CD4-positive, alpha-beta memory T cell (primary cell): ENCODE data around the gene PTMS. TPM values are rescaled to one million over a fixed set of nuclear protein-coding genes. Genes with fewer than 3 reads are reported as not detected.

Experiments
- CTCF ChIA-PET: fragments of 350-600 bp; sonication (Branson Sonifier 250); formaldehyde crosslinking; loops from one replicate; lab custom pipeline; 2021; ENCODE audit warnings: inconsistent platforms; ENCODE audit not compliant: partially characterized antibody; lab: Charles Lee
- POLR2A ChIA-PET: fragments of 350-600 bp; sonication (Branson Sonifier 250); formaldehyde crosslinking; loops from one replicate; lab custom pipeline; 2021; ENCODE audit not compliant: partially characterized antibody; lab: Charles Lee
- DNase-seq, 5 donors: peaks; one replicate each; pipeline versions ENCODE4 v3.0.0 to v3.0.0-alpha.2; 2020 to 2022; ENCODE audit warnings: mixed read lengths in 1 of 5
- H3K27ac ChIP-seq: one replicate; pipeline ENCODE4 v1.7.0; 2013; ENCODE audit warnings: low read depth, low read length
- H3K27me3 ChIP-seq: 2 replicates; pipeline ENCODE4 v1.7.0; 2013; ENCODE audit warnings: mild to moderate bottlenecking, low read length, moderate library complexity; ENCODE audit not compliant: insufficient read depth
- H3K36me3 ChIP-seq: 2 replicates; pipeline ENCODE4 v1.7.0; 2013; ENCODE audit warnings: mild to moderate bottlenecking, low read length, moderate library complexity; ENCODE audit not compliant: insufficient read depth
- H3K4me1 ChIP-seq: 2 replicates; pipeline ENCODE4 v1.7.0; 2013; ENCODE audit warnings: mild to moderate bottlenecking, low read length, moderate library complexity; ENCODE audit not compliant: insufficient read depth
- H3K4me3 ChIP-seq, 2 donors: one replicate each; pipeline ENCODE4 v1.7.0; 2013; ENCODE audit warnings: low read length in 2 of 2, mild to moderate bottlenecking in 1 of 2
- H3K9me3 ChIP-seq, 2 donors: one replicate each; pipeline ENCODE4 v1.7.0; 2013; ENCODE audit warnings: low read length in 2 of 2, control low read depth in 1 of 2; ENCODE audit not compliant: control insufficient read depth in 1 of 2
- H3K27ac Mint-ChIP-seq, 7 donors: one replicate each; pipeline ENCODE4 v1.8.0; 2020 to 2021; ENCODE audit warnings: mixed read lengths in 7 of 7, mild to moderate bottlenecking in 6 of 7, inconsistent platforms in 3 of 7, moderate library complexity in 3 of 7
- H3K27me3 Mint-ChIP-seq, 2 donors: one replicate each; pipeline ENCODE4 v1.8.0; 2020 to 2021; ENCODE audit warnings: mixed read lengths in 2 of 2
- H3K36me3 Mint-ChIP-seq, 2 donors: one replicate each; pipeline ENCODE4 v1.8.0; 2020 to 2021; ENCODE audit warnings: mixed read lengths in 2 of 2, inconsistent platforms in 1 of 2, mild to moderate bottlenecking in 1 of 2
- H3K4me1 Mint-ChIP-seq, 4 donors: one replicate each; pipeline ENCODE4 v1.8.0; 2020 to 2021; ENCODE audit warnings: mixed read lengths in 4 of 4, mild to moderate bottlenecking in 1 of 4
- H3K4me3 Mint-ChIP-seq, 8 donors: one replicate each; pipeline ENCODE4 v1.8.0; 2020 to 2021; ENCODE audit warnings: mixed read lengths in 8 of 8, mild to moderate bottlenecking in 7 of 8, moderate library complexity in 6 of 8, inconsistent platforms in 3 of 8
- H3K9me3 Mint-ChIP-seq, 8 donors: one replicate each; pipeline ENCODE4 v1.8.0; 2020 to 2021; ENCODE audit warnings: mixed read lengths in 8 of 8, mild to moderate bottlenecking in 5 of 8, inconsistent platforms in 3 of 8, moderate library complexity in 1 of 8
- intact Hi-C: fragments of 100-400 bp; cut with micrococcal nuclease; formaldehyde crosslinking; loops from one replicate; pipeline ENCODE4 v1.15.1; 2023
- polyA plus RNA-seq, 2 donors: library from polyadenylated mRNA; unstranded; fragments of 300-500 nt; fragmentation: Illumina TruSeq; gene quantifications; one replicate each; pipeline ENCODE4 v1.2.3, GENCODE V29; 2021
- total RNA-seq, 2 experiments: library from RNA; stranded (reverse); gene quantifications; one replicate each; pipeline ENCODE4 v1.2.3, GENCODE V29; 2021

PTMS gene
- total and polyA plus RNA-seq, 4 experiments from 2014 or later, result 1.3 to 3.6 (median 2.4) TPM

DNA sequence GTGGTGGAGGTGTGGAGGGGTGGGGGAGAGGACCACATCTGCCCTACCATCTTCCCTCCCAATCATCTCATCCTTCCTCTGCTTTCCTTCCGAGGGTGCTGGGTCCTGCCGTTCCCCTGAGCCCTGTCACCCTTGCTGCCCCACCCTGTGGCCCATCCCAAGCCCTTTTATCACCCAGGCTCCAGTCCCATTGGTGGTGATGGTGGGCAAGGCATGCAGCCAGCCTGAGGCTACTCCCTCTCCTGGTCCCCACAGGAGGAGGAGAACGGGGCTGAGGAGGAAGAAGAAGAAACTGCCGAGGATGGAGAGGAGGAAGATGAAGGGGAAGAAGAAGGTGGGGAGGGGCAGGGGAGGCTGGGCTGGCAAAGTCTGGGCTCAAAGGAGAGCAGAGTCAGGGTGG is 3.5 kb downstream of the PTMS start:
- intact Hi-C loops, result no loop called here
- Histone ChIP-seq H3K9me3 (no peaks in the 10 kb centered on the region), H3K4me3 (no peak overlapping the region), H3K36me3 (no peaks in the 10 kb centered on the region), H3K27ac (no peak overlapping the region), H3K27me3 (peaks cover 31% of the 10 kb centered on the region), H3K4me1 (peaks cover 55% of the 10 kb centered on the region)
- ChIA-PET POLR2A (interaction anchor here (1.3 to 4.1 kb wide), 2 partner anchors 23 to 55 kb away, joined by 3 to 16 read pairs; no protein-coding TSS in a partner anchor), CTCF (interaction anchor here (0.9 to 28.3 kb wide), 6 partner anchors 9 to 59 kb away, joined by 3 to 343 read pairs (median 34); partner anchors contain the start of genes CD4, GPR162, MLF2 and P3H3)
- Mint-ChIP-seq H3K4me1 (peaks cover 21 to 69% (median 45%) of the 10 kb centered on the region in 4 donors), H3K4me3 (peak overlapping the region in 1 of 8 donors; percentile 35), H3K27ac (peak overlapping the region in 1 of 7 donors; percentile 74), H3K9me3 (peaks cover 0 to 4% (median 0%) of the 10 kb centered on the region in 8 donors), H3K36me3 (peaks cover 0 to 1% of the 10 kb centered on the region in 2 donors), H3K27me3 (peaks cover 15 to 44% of the 10 kb centered on the region in 2 donors)
- no peak for DNase-seq

DNA sequence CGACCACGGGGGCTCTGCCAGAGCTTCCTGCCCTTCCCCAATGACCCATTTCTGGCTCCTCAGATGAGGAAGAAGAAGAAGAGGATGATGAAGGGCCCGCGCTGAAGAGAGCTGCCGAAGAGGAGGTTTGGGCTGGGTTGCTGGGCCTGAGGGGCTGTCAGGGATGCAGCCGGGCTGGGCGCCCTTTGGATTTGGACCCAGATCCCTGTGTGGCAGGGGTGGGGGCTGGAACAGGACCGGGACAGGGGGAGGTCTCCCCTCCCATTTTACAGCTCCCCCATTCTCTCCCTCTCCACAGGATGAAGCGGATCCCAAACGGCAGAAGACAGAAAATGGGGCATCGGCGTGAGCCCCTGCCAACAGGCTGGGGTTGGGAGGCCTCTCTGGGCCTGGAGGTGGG is 3.9 kb downstream of the PTMS start:
- peaks cover 30% of the 10 kb centered on the region for H3K27me3 ChIP-seq
- no peak overlapping the region for H3K27ac Mint-ChIP-seq
- H3K27me3 Mint-ChIP-seq, result peaks cover 17 to 47% of the 10 kb centered on the region in 2 donors
- no peaks in the 10 kb centered on the region for H3K9me3 ChIP-seq
- POLR2A ChIA-PET, result interaction anchor here (1.0 to 4.1 kb wide), 5 partner anchors 19 to 121 kb away, joined by 3 to 16 read pairs (median 4); partner anchors contain the start of gene CD4
- no peak overlapping the region for H3K4me3 ChIP-seq
- no peak overlapping the region for H3K27ac ChIP-seq
- H3K9me3 Mint-ChIP-seq, result peaks cover 0 to 4% (median 0%) of the 10 kb centered on the region in 8 donors
- no peaks in the 10 kb centered on the region for H3K36me3 ChIP-seq
- H3K4me1 ChIP-seq, result peaks cover 55% of the 10 kb centered on the region
- peak overlapping the region in 1 of 8 donors; percentile 35 for H3K4me3 Mint-ChIP-seq
- DNase-seq, result no peak
- H3K4me1 Mint-ChIP-seq, result peaks cover 23 to 72% (median 47%) of the 10 kb centered on the region in 4 donors
- peaks cover 0 to 1% of the 10 kb centered on the region in 2 donors for H3K36me3 Mint-ChIP-seq
- CTCF ChIA-PET, result interaction anchor here (1.0 to 28.3 kb wide), 5 partner anchors 8 to 58 kb away, joined by 4 to 343 read pairs (median 64); partner anchors contain the start of genes CD4, GPR162, MLF2 and P3H3
- intact Hi-C loops, result no loop called here

- Histone ChIP-seq H3K4me1 (peaks cover 51% of the 10 kb centered on the region), H3K27me3 (peaks cover 25% of the 10 kb centered on the region), H3K4me3 (no peak overlapping the region), H3K36me3 (no peaks in the 10 kb centered on the region), H3K9me3 (no peaks in the 10 kb centered on the region), H3K27ac (no peak overlapping the region)
- ChIA-PET POLR2A (interaction anchor here (1.0 to 5.4 kb wide), 6 partner anchors 9 to 121 kb away, joined by 3 to 44 read pairs (median 6); partner anchors contain the start of genes CD4 and MLF2), CTCF (interaction anchor here (1.0 to 28.3 kb wide), 5 partner anchors 13 to 58 kb away, joined by 3 to 343 read pairs (median 64); partner anchors contain the start of genes CD4, GPR162, MLF2 and P3H3)
- no peak for DNase-seq
- intact Hi-C loops, result no loop called here
- H3K36me3 Mint-ChIP-seq, result peaks cover 0 to 1% of the 10 kb centered on the region in 2 donors
- H3K4me3 Mint-ChIP-seq, result peak overlapping the region in 1 of 8 donors; percentile 87
- H3K27ac Mint-ChIP-seq, result peak overlapping the region in 1 of 7 donors; percentile 14
- peaks cover 13 to 47% of the 10 kb centered on the region in 2 donors for H3K27me3 Mint-ChIP-seq
- peaks cover 0 to 2% (median 0%) of the 10 kb centered on the region in 8 donors for H3K9me3 Mint-ChIP-seq
- H3K4me1 Mint-ChIP-seq, result peaks cover 22 to 72% (median 47%) of the 10 kb centered on the region in 4 donors
Observed at GRCh38 chr12:6770600-6770999, 4.4 kb downstream of the PTMS start.

- peaks cover 0 to 1% of the 10 kb centered on the region in 2 donors for H3K36me3 Mint-ChIP-seq
- Histone ChIP-seq H3K27ac (no peak overlapping the region), H3K36me3 (no peaks in the 10 kb centered on the region), H3K4me1 (peaks cover 46% of the 10 kb centered on the region), H3K9me3 (no peaks in the 10 kb centered on the region), H3K27me3 (peaks cover 20% of the 10 kb centered on the region), H3K4me3 (no peak overlapping the region)
- peak overlapping the region in 2 of 8 donors; percentile 21 to 87 for H3K4me3 Mint-ChIP-seq
- POLR2A ChIA-PET, result interaction anchor here (1.0 to 5.4 kb wide), 6 partner anchors 9 to 120 kb away, joined by 3 to 44 read pairs (median 6); partner anchors contain the start of genes CD4 and MLF2
- peaks cover 13 to 48% of the 10 kb centered on the region in 2 donors for H3K27me3 Mint-ChIP-seq
- H3K9me3 Mint-ChIP-seq, result peaks cover 0 to 2% (median 0%) of the 10 kb centered on the region in 8 donors
- intact Hi-C loops, result no loop called here
- CTCF ChIA-PET, result interaction anchor here (1.3 to 28.3 kb wide), 5 partner anchors 10 to 57 kb away, joined by 3 to 343 read pairs (median 64); partner anchors contain the start of genes CD4, GPR162, MLF2 and P3H3
- H3K4me1 Mint-ChIP-seq, result peaks cover 24 to 72% (median 46%) of the 10 kb centered on the region in 4 donors
- DNase-seq, result no peak
- H3K27ac Mint-ChIP-seq, result peak overlapping the region in 3 of 7 donors; percentile 14 to 60 (median 18)
Observed at GRCh38 chr12:6771091-6771495, 4.9 kb downstream of the PTMS start.

- Mint-ChIP-seq H3K27me3 (peaks cover 13 to 48% of the 10 kb centered on the region in 2 donors), H3K36me3 (peaks cover 0 to 1% of the 10 kb centered on the region in 2 donors), H3K27ac (peak overlapping the region; percentile 1 to 80 (median 33)), H3K4me3 (peak overlapping the region; percentile 68 to 87 (median 78)), H3K9me3 (peaks cover 0 to 2% (median 0%) of the 10 kb centered on the region in 8 donors), H3K4me1 (peaks cover 25 to 72% (median 50%) of the 10 kb centered on the region in 4 donors)
- Histone ChIP-seq H3K27ac (no peak overlapping the region), H3K4me1 (peaks cover 45% of the 10 kb centered on the region), H3K27me3 (peaks cover 20% of the 10 kb centered on the region), H3K9me3 (no peaks in the 10 kb centered on the region), H3K36me3 (no peaks in the 10 kb centered on the region), H3K4me3 (no peak overlapping the region)
- ChIA-PET CTCF (interaction anchor here (1.3 to 28.3 kb wide), 5 partner anchors 9 to 57 kb away, joined by 3 to 343 read pairs (median 64); partner anchors contain the start of genes CD4, GPR162, MLF2 and P3H3), POLR2A (interaction anchor here (1.1 to 5.4 kb wide), 4 partner anchors 8 to 21 kb away, joined by 3 to 44 read pairs (median 12); partner anchors contain the start of genes CD4 and MLF2)
- DNase-seq, result no peak
- intact Hi-C loops, result no loop called here
Observed at GRCh38 chr12:6771509-6772330, 5.6 kb downstream of the PTMS start.

- Histone ChIP-seq H3K27ac (peak within 1 kb of the TSS; percentile 18), H3K4me3 (peak within 1 kb of the TSS in 1 of 2 donors; percentile 17), H3K4me1 (peaks cover 41% of the 10 kb centered on the region), H3K36me3 (no peaks in the 10 kb centered on the region), H3K27me3 (peaks cover 20% of the 10 kb centered on the region), H3K9me3 (no peaks in the 10 kb centered on the region)
- intact Hi-C loops, result no loop called here
- H3K36me3 Mint-ChIP-seq, result no peaks in the 10 kb centered on the region
- H3K27ac Mint-ChIP-seq, result peak within 1 kb of the TSS; percentile 1 to 80 (median 33)
- peaks cover 25 to 66% (median 47%) of the 10 kb centered on the region in 4 donors for H3K4me1 Mint-ChIP-seq
- H3K9me3 Mint-ChIP-seq, result peaks cover 0 to 2% (median 0%) of the 10 kb centered on the region in 8 donors
- peak in 1 of 5 donors; percentile 64 for DNase-seq
- H3K27me3 Mint-ChIP-seq, result peaks cover 13 to 45% of the 10 kb centered on the region in 2 donors
- CTCF ChIA-PET, result interaction anchor here (1.3 to 28.3 kb wide), 4 partner anchors 8 to 56 kb away, joined by 5 to 343 read pairs (median 184); partner anchors contain the start of genes CD4, GPR162, MLF2 and P3H3
- POLR2A ChIA-PET, result interaction anchor here (0.7 to 5.4 kb wide), 5 partner anchors 17 to 164 kb away, joined by 4 to 44 read pairs (median 16); partner anchors contain the start of genes CD4 and MLF2
- H3K4me3 Mint-ChIP-seq, result peak within 1 kb of the TSS; percentile 68 to 88 (median 78)
Observed at GRCh38 chr12:6772331-6772695, 6.2 kb downstream of the PTMS start, which contains the start of gene LAG3. Gene LAG3, plus strand, starts transcription at chr12:6772520. Its CDS starts 333 bp downstream, at chr12:6772853.
